ENCODE measurements around the gene CLK3. TPM values are rescaled to one million over a fixed set of nuclear protein-coding genes. Genes with fewer than 3 reads are reported as not detected.

CLK3 gene
- total and polyA plus RNA-seq, 2 of the 13 experiments (the other 11 are each of a cell fraction or from before 2014, with no cell fraction given) = 41.5 to 82.0 TPM

DNA sequence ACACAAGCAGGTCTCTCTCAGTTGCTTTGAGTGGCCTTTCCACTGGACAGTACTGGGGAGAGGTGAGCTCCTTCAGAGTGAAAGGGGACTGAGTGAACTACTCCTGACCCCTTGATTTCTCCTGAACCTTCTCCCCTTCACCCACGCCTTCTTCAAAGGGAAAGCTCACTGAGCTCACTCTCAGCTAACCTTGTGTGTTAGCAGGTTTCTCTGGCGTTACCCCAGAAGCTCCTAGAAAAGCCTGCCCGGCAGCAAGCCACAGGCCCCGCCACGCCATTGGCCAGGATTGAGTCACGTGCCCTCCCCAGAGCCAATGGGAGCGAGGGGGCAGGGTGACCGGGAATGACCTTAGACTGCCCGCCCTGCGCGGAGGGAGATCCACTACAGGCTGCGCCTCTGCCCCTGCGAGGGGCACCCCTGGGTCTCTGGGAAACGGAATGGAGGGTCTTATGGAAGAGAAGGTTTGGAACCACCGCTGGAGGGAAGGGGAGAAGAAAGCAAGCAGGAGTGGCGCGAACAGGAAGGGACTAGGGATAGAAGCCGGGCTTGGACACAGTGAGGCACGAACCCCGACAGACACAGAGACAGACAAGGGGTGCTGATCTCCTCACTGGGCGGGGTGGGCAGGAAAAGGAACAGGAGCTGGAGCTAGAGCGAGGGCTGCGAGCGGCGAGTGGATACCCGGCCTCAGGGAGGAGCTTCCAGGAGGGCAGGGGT, 17.4 kb upstream of the CLK3 start (continued):
- TF ChIP-seq, protein P1, sequence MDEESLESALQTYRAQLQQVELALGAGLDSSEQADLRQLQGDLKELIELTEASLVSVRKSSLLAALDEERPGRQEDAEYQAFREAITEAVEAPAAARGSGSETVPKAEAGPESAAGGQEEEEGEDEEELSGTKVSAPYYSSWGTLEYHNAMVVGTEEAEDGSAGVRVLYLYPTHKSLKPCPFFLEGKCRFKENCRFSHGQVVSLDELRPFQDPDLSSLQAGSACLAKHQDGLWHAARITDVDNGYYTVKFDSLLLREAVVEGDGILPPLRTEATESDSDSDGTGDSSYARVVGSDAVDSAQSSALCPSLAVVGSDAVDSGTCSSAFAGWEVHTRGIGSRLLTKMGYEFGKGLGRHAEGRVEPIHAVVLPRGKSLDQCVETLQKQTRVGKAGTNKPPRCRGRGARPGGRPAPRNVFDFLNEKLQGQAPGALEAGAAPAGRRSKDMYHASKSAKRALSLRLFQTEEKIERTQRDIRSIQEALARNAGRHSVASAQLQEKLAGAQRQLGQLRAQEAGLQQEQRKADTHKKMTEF (CRISPR knock-in tag; IDR thresholded peaks at IDR 0.05) = peak; percentile 85
- TF ChIP-seq ZNF296 (CRISPR knock-in tag; conservative IDR thresholded peaks at IDR 0.05) = no peak
- TF ChIP-seq ZSCAN22 (CRISPR knock-in tag; IDR thresholded peaks at IDR 0.05) = no peak
- TF ChIP-seq REXO4 (CRISPR knock-in tag; IDR thresholded peaks at IDR 0.05; ENCODE audit: borderline replicate concordance) = no peak
- no peak for TF ChIP-seq ZNF615 (CRISPR knock-in tag; IDR thresholded peaks at IDR 0.05; ENCODE audit: borderline replicate concordance)
- TF ChIP-seq NR2F6 (IDR thresholded peaks at IDR 0.05) = peak; percentile 73
- TF ChIP-seq NR2F6 (CRISPR knock-in tag; IDR thresholded peaks at IDR 0.05) = peak; percentile 81; the same call in 1 of the 2 replicates
- TF ChIP-seq, protein P2, sequence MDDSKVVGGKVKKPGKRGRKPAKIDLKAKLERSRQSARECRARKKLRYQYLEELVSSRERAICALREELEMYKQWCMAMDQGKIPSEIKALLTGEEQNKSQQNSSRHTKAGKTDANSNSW (CRISPR knock-in tag; IDR thresholded peaks at IDR 0.05; ENCODE audit: borderline replicate concordance) = no peak
- TF ChIP-seq, protein P3, sequence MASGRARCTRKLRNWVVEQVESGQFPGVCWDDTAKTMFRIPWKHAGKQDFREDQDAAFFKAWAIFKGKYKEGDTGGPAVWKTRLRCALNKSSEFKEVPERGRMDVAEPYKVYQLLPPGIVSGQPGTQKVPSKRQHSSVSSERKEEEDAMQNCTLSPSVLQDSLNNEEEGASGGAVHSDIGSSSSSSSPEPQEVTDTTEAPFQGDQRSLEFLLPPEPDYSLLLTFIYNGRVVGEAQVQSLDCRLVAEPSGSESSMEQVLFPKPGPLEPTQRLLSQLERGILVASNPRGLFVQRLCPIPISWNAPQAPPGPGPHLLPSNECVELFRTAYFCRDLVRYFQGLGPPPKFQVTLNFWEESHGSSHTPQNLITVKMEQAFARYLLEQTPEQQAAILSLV (CRISPR knock-in tag; IDR thresholded peaks at IDR 0.05; ENCODE audit: borderline replicate concordance) = peak; percentile 86; the same call in 1 of the 2 replicates
- TF ChIP-seq NR1H2 (CRISPR knock-in tag; IDR thresholded peaks at IDR 0.05; ENCODE audit: borderline replicate concordance, low read depth) = 0 out of 2 replicates have a peak, but pooled peaks have one; percentile 36
- TF ChIP-seq, protein P4, sequence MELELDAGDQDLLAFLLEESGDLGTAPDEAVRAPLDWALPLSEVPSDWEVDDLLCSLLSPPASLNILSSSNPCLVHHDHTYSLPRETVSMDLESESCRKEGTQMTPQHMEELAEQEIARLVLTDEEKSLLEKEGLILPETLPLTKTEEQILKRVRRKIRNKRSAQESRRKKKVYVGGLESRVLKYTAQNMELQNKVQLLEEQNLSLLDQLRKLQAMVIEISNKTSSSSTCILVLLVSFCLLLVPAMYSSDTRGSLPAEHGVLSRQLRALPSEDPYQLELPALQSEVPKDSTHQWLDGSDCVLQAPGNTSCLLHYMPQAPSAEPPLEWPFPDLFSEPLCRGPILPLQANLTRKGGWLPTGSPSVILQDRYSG (CRISPR knock-in tag; IDR thresholded peaks at IDR 0.05) = no peak
- TF ChIP-seq, protein P5, sequence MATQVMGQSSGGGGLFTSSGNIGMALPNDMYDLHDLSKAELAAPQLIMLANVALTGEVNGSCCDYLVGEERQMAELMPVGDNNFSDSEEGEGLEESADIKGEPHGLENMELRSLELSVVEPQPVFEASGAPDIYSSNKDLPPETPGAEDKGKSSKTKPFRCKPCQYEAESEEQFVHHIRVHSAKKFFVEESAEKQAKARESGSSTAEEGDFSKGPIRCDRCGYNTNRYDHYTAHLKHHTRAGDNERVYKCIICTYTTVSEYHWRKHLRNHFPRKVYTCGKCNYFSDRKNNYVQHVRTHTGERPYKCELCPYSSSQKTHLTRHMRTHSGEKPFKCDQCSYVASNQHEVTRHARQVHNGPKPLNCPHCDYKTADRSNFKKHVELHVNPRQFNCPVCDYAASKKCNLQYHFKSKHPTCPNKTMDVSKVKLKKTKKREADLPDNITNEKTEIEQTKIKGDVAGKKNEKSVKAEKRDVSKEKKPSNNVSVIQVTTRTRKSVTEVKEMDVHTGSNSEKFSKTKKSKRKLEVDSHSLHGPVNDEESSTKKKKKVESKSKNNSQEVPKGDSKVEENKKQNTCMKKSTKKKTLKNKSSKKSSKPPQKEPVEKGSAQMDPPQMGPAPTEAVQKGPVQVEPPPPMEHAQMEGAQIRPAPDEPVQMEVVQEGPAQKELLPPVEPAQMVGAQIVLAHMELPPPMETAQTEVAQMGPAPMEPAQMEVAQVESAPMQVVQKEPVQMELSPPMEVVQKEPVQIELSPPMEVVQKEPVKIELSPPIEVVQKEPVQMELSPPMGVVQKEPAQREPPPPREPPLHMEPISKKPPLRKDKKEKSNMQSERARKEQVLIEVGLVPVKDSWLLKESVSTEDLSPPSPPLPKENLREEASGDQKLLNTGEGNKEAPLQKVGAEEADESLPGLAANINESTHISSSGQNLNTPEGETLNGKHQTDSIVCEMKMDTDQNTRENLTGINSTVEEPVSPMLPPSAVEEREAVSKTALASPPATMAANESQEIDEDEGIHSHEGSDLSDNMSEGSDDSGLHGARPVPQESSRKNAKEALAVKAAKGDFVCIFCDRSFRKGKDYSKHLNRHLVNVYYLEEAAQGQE (IDR thresholded peaks at IDR 0.05; ENCODE audit: borderline replicate concordance in 1 of 2, low read depth in 1 of 2, low read length in 2 of 2) = no peak
- TF ChIP-seq ARID2 (CRISPR knock-in tag; IDR thresholded peaks at IDR 0.05; ENCODE audit: borderline replicate concordance) = no peak
- TF ChIP-seq ZZZ3 (CRISPR knock-in tag; IDR thresholded peaks at IDR 0.05; ENCODE audit: borderline replicate concordance) = no peak
- TF ChIP-seq ZNF383 (CRISPR knock-in tag; IDR thresholded peaks at IDR 0.05; ENCODE audit: borderline replicate concordance) = no peak
- TF ChIP-seq ZNF337 (CRISPR knock-in tag; IDR thresholded peaks at IDR 0.05; ENCODE audit: borderline replicate concordance, low read depth) = no peak
- no peak; the same call in 1 of the 2 replicates for TF ChIP-seq MED1 (CRISPR knock-in tag; IDR thresholded peaks at IDR 0.05)
- TF ChIP-seq MBNL3 (CRISPR knock-in tag; conservative IDR thresholded peaks at IDR 0.05) = 0 out of 2 replicates have a peak, but pooled peaks have one; percentile 29
- no peak for TF ChIP-seq ZNF44 (CRISPR knock-in tag; IDR thresholded peaks at IDR 0.05)
- TF ChIP-seq NBN (conservative IDR thresholded peaks at IDR 0.05) = no peak
- TF ChIP-seq BCL6 (CRISPR knock-in tag; IDR thresholded peaks at IDR 0.05) = peak; percentile 69
